ENCODE data around the gene FAM131B.
"Not testable (repeated sequence)": the region's sequence is repeated elsewhere in the genome, so short reads cannot be mapped to it uniquely, and the experiment has no call there.

DNA sequence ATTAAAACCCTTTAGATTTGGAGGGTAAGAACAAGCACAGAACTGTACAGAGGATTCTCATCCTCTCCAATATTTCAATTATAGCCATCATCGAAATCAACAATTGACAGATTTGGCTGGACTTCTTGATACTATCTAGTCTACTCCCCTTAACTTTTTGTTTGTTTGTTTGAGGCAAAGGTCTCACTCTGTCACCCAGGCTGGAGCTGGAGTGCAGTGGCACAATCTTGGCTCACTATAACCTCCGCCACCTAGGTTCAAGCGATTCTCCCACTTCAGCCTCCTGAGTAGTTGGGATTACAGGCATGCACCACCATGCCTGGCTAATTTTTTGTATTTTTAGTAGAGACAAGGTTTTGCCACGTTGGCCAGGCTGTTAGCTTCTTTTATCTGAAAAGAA is 39.7 kb upstream of the FAM131B start:
- TF ChIP-seq POLR2A (IDR thresholded peaks at IDR 0.05): not testable (repeated sequence)
- TF ChIP-seq, protein P1, sequence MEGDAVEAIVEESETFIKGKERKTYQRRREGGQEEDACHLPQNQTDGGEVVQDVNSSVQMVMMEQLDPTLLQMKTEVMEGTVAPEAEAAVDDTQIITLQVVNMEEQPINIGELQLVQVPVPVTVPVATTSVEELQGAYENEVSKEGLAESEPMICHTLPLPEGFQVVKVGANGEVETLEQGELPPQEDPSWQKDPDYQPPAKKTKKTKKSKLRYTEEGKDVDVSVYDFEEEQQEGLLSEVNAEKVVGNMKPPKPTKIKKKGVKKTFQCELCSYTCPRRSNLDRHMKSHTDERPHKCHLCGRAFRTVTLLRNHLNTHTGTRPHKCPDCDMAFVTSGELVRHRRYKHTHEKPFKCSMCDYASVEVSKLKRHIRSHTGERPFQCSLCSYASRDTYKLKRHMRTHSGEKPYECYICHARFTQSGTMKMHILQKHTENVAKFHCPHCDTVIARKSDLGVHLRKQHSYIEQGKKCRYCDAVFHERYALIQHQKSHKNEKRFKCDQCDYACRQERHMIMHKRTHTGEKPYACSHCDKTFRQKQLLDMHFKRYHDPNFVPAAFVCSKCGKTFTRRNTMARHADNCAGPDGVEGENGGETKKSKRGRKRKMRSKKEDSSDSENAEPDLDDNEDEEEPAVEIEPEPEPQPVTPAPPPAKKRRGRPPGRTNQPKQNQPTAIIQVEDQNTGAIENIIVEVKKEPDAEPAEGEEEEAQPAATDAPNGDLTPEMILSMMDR (IDR thresholded peaks at IDR 0.05): not testable (repeated sequence)

Data from heart left ventricle (tissue), 13 donors.